Immature natural killer cell (primary cell): Measurements from ENCODE around the gene BRINP3. TPM values are rescaled to one million over a fixed set of nuclear protein-coding genes. Genes with fewer than 3 reads are reported as not detected.

Source experiments
- DNase-seq, 3 donors: peaks; one replicate each; pipeline ENCODE4 v3.0.0; 2022; ENCODE audit warnings: mixed read lengths in 1 of 3
- H3K27ac Mint-ChIP-seq, 6 donors: one replicate each; pipeline ENCODE4 v1.8.0; 2020; ENCODE audit warnings: mixed read lengths in 6 of 6, mild to moderate bottlenecking in 5 of 6, inconsistent platforms in 4 of 6, moderate library complexity in 3 of 6
- H3K27me3 Mint-ChIP-seq, 3 donors: one replicate each; pipeline ENCODE4 v1.8.0; 2020 to 2021; ENCODE audit warnings: low read depth in 3 of 3, mild to moderate bottlenecking in 3 of 3, mixed read lengths in 3 of 3, moderate library complexity in 3 of 3, inconsistent platforms in 1 of 3
- H3K36me3 Mint-ChIP-seq, 3 donors: one replicate each; pipeline ENCODE4 v1.8.0; 2020; ENCODE audit warnings: mixed read lengths in 3 of 3, inconsistent platforms in 2 of 3, mild to moderate bottlenecking in 2 of 3
- H3K4me1 Mint-ChIP-seq, 2 donors: one replicate each; pipeline ENCODE4 v1.8.0; 2020; ENCODE audit warnings: inconsistent platforms in 2 of 2, mild to moderate bottlenecking in 2 of 2, mixed read lengths in 2 of 2, moderate library complexity in 1 of 2
- H3K4me3 Mint-ChIP-seq, 5 donors: one replicate each; pipeline ENCODE4 v1.8.0; 2020; ENCODE audit warnings: mild to moderate bottlenecking in 5 of 5, mixed read lengths in 5 of 5, inconsistent platforms in 3 of 5, moderate library complexity in 3 of 5
- H3K9me3 Mint-ChIP-seq, 6 donors: one replicate each; pipeline ENCODE4 v1.8.0; 2020; ENCODE audit warnings: mild to moderate bottlenecking in 6 of 6, mixed read lengths in 6 of 6, inconsistent platforms in 4 of 6, moderate library complexity in 3 of 6
- polyA plus RNA-seq, 3 donors: library from polyadenylated mRNA; unstranded; fragments of 300-500 nt; fragmentation: Illumina TruSeq; gene quantifications; one replicate each; pipeline ENCODE4 v1.2.3, GENCODE V29; 2021

Gene BRINP3
- polyA plus RNA-seq, 3 donors from 2014 or later = not detected

GRCh38 chr1:190262538-190262937 is 215.1 kb downstream of the BRINP3 start:
- no peak overlapping the region for H3K4me3 Mint-ChIP-seq
- H3K27me3 Mint-ChIP-seq = peaks cover 0 to 4% (median 3%) of the 10 kb centered on the region in 3 donors
- H3K4me1 Mint-ChIP-seq = no peaks in the 10 kb centered on the region
- peaks cover 3 to 40% (median 31%) of the 10 kb centered on the region in 6 donors for H3K9me3 Mint-ChIP-seq
- no peaks in the 10 kb centered on the region for H3K36me3 Mint-ChIP-seq
- no peak for DNase-seq
- no peak overlapping the region for H3K27ac Mint-ChIP-seq

- Mint-ChIP-seq H3K4me3 (no peak overlapping the region), H3K27me3 (peaks cover 2 to 4% (median 3%) of the 10 kb centered on the region in 3 donors), H3K36me3 (peaks cover 0 to 4% (median 0%) of the 10 kb centered on the region in 3 donors), H3K4me1 (no peaks in the 10 kb centered on the region), H3K27ac (no peak overlapping the region), H3K9me3 (peaks cover 15 to 55% (median 49%) of the 10 kb centered on the region in 6 donors)
- no peak for DNase-seq
These were observed 218.2 kb downstream of the BRINP3 start for GRCh38 chr1:190259424-190259823.

GRCh38 chr1:190258003-190258402 is 219.7 kb downstream of the BRINP3 start:
- Mint-ChIP-seq H3K9me3 (peaks cover 17 to 63% (median 47%) of the 10 kb centered on the region in 6 donors), H3K27ac (no peak overlapping the region), H3K36me3 (peaks cover 0 to 4% (median 0%) of the 10 kb centered on the region in 3 donors), H3K27me3 (peaks cover 2 to 4% (median 3%) of the 10 kb centered on the region in 3 donors), H3K4me1 (no peaks in the 10 kb centered on the region), H3K4me3 (no peak overlapping the region)
- DNase-seq = no peak

GRCh38 chr1:190252046-190252445 is 225.6 kb downstream of the BRINP3 start:
- Mint-ChIP-seq H3K27me3 (no peaks in the 10 kb centered on the region), H3K27ac (no peak overlapping the region), H3K9me3 (peaks cover 19 to 75% (median 35%) of the 10 kb centered on the region in 6 donors), H3K4me1 (no peaks in the 10 kb centered on the region), H3K36me3 (peaks cover 0 to 4% (median 0%) of the 10 kb centered on the region in 3 donors), H3K4me3 (no peak overlapping the region)
- no peak for DNase-seq

GRCh38 chr1:190250368-190250767 is 227.3 kb downstream of the BRINP3 start:
- peaks cover 8 to 63% (median 19%) of the 10 kb centered on the region in 6 donors for H3K9me3 Mint-ChIP-seq
- H3K4me3 Mint-ChIP-seq = no peak overlapping the region
- no peaks in the 10 kb centered on the region for H3K27me3 Mint-ChIP-seq
- H3K36me3 Mint-ChIP-seq = no peaks in the 10 kb centered on the region
- no peak overlapping the region for H3K27ac Mint-ChIP-seq
- no peaks in the 10 kb centered on the region for H3K4me1 Mint-ChIP-seq
- DNase-seq = no peak

GRCh38 chr1:190244406-190244805 is 233.3 kb downstream of the BRINP3 start:
- peaks cover 0 to 2% (median 0%) of the 10 kb centered on the region in 3 donors for H3K36me3 Mint-ChIP-seq
- no peaks in the 10 kb centered on the region for H3K27me3 Mint-ChIP-seq
- no peak for DNase-seq
- no peak overlapping the region for H3K4me3 Mint-ChIP-seq
- peaks cover 1 to 26% (median 6%) of the 10 kb centered on the region in 6 donors for H3K9me3 Mint-ChIP-seq
- no peak overlapping the region for H3K27ac Mint-ChIP-seq
- H3K4me1 Mint-ChIP-seq = no peaks in the 10 kb centered on the region

- DNase-seq = no peak
- no peak overlapping the region for H3K27ac Mint-ChIP-seq
- H3K27me3 Mint-ChIP-seq = no peaks in the 10 kb centered on the region
- peaks cover 1 to 24% (median 10%) of the 10 kb centered on the region in 6 donors for H3K9me3 Mint-ChIP-seq
- no peak overlapping the region for H3K4me3 Mint-ChIP-seq
- peaks cover 0 to 2% (median 0%) of the 10 kb centered on the region in 3 donors for H3K36me3 Mint-ChIP-seq
- H3K4me1 Mint-ChIP-seq = no peaks in the 10 kb centered on the region
These were observed 234.6 kb downstream of the BRINP3 start for GRCh38 chr1:190243056-190243455.

GRCh38 chr1:190226006-190226405 is 251.7 kb downstream of the BRINP3 start:
- no peak overlapping the region for H3K4me3 Mint-ChIP-seq
- H3K27me3 Mint-ChIP-seq = peaks cover 0 to 2% (median 0%) of the 10 kb centered on the region in 3 donors
- no peaks in the 10 kb centered on the region for H3K36me3 Mint-ChIP-seq
- H3K27ac Mint-ChIP-seq = no peak overlapping the region
- peaks cover 4 to 51% (median 27%) of the 10 kb centered on the region in 6 donors for H3K9me3 Mint-ChIP-seq
- no peaks in the 10 kb centered on the region for H3K4me1 Mint-ChIP-seq
- DNase-seq = no peak

GRCh38 chr1:190212450-190212849 is 265.2 kb downstream of the BRINP3 start:
- H3K36me3 Mint-ChIP-seq = no peaks in the 10 kb centered on the region
- H3K27ac Mint-ChIP-seq = no peak overlapping the region
- H3K27me3 Mint-ChIP-seq = peaks cover 0 to 3% (median 0%) of the 10 kb centered on the region in 3 donors
- H3K4me1 Mint-ChIP-seq = no peaks in the 10 kb centered on the region
- peaks cover 2 to 41% (median 12%) of the 10 kb centered on the region in 6 donors for H3K9me3 Mint-ChIP-seq
- DNase-seq = no peak
- no peak overlapping the region for H3K4me3 Mint-ChIP-seq

- H3K27me3 Mint-ChIP-seq = peaks cover 0 to 1% (median 0%) of the 10 kb centered on the region in 3 donors
- H3K9me3 Mint-ChIP-seq = peaks cover 5 to 39% (median 15%) of the 10 kb centered on the region in 6 donors
- H3K27ac Mint-ChIP-seq = no peak overlapping the region
These were observed 269.9 kb downstream of the BRINP3 start for GRCh38 chr1:190207733-190208132.

GRCh38 chr1:190205713-190206112 is 272.0 kb downstream of the BRINP3 start:
- H3K4me1 Mint-ChIP-seq = no peaks in the 10 kb centered on the region
- DNase-seq = no peak
- no peaks in the 10 kb centered on the region for H3K36me3 Mint-ChIP-seq
- H3K27me3 Mint-ChIP-seq = no peaks in the 10 kb centered on the region
- no peak overlapping the region for H3K27ac Mint-ChIP-seq
- H3K9me3 Mint-ChIP-seq = peaks cover 9 to 41% (median 17%) of the 10 kb centered on the region in 6 donors
- no peak overlapping the region for H3K4me3 Mint-ChIP-seq

More at GRCh38 chr1:190207733-190208132, 269.9 kb downstream of the BRINP3 start:
- no peak for DNase-seq
- Mint-ChIP-seq H3K36me3 (no peaks in the 10 kb centered on the region), H3K4me1 (no peaks in the 10 kb centered on the region), H3K4me3 (no peak overlapping the region)

GRCh38 chr1:190196020-190196419 is 281.6 kb downstream of the BRINP3 start:
- Mint-ChIP-seq H3K27me3 (peaks cover 0 to 2% (median 0%) of the 10 kb centered on the region in 3 donors), H3K36me3 (no peaks in the 10 kb centered on the region), H3K4me1 (no peaks in the 10 kb centered on the region), H3K9me3 (peaks cover 13 to 58% (median 33%) of the 10 kb centered on the region in 6 donors), H3K4me3 (no peak overlapping the region), H3K27ac (no peak overlapping the region)
- DNase-seq = no peak

- H3K27ac Mint-ChIP-seq = no peak overlapping the region
- peaks cover 7 to 60% (median 25%) of the 10 kb centered on the region in 6 donors for H3K9me3 Mint-ChIP-seq
- no peaks in the 10 kb centered on the region for H3K4me1 Mint-ChIP-seq
- H3K27me3 Mint-ChIP-seq = no peaks in the 10 kb centered on the region
- no peaks in the 10 kb centered on the region for H3K36me3 Mint-ChIP-seq
- no peak overlapping the region for H3K4me3 Mint-ChIP-seq
- DNase-seq = no peak
These were observed 284.1 kb downstream of the BRINP3 start for GRCh38 chr1:190193508-190194115.

- Mint-ChIP-seq H3K4me1 (no peaks in the 10 kb centered on the region), H3K36me3 (no peaks in the 10 kb centered on the region), H3K9me3 (peaks cover 7 to 61% (median 25%) of the 10 kb centered on the region in 6 donors), H3K27ac (no peak overlapping the region), H3K27me3 (peaks cover 0 to 1% (median 0%) of the 10 kb centered on the region in 3 donors), H3K4me3 (no peak overlapping the region)
- no peak for DNase-seq
These were observed 285.0 kb downstream of the BRINP3 start for GRCh38 chr1:190192627-190193026.
